OCI-LY3 (cell line): ENCODE results near the gene AREG.

Experiments used
- EZH2phosphoT487 ChIP-seq: fragments of 200-600 bp; shearing (Covaris generic); IDR thresholded peaks from 2 replicates; pipeline ENCODE4 v1.6.1; 2018; ENCODE audit warnings: antibody characterized with exemption, mixed run types, low read depth
- TF ChIP-seq, protein P1 (sequence below): fragments of 200-600, 300-600 bp; sonication (generic); IDR thresholded peaks from 2 replicates; pipeline ENCODE4 v1.5.1; 2014; ENCODE audit warnings: antibody characterized with exemption, low read length, low read depth

DNA sequence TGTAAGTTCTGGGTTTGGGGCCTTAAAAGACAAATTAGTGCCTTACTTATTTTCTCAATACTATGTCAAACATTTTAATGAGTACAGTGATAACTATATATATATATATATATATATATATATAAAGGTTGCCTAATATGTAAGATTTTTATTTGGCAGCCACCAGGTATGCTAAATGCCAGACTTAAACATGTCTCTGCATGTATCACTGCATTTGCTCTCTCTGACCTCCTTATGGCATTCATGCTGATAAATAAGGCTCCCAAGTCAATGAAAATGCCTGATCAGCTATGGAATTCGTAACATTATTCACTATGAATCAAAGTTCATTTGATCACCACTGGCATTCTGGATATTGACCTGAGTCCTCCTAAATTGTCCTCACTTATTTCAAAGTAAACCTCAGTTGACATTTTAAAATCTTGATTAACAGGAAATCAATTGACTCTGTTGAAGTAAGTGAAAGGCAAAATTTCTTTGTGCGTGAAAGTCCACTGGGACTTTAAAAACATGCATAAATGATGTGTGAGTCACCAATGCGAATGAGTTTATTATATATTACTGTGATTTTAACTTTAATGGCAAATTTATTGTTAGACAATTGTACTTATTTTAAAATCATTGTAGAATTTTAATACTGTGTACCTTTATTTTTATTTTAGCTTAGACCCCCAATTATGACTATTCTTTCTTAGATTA lies 29.2 kb upstream of the AREG start:
- TF ChIP-seq, protein P1, sequence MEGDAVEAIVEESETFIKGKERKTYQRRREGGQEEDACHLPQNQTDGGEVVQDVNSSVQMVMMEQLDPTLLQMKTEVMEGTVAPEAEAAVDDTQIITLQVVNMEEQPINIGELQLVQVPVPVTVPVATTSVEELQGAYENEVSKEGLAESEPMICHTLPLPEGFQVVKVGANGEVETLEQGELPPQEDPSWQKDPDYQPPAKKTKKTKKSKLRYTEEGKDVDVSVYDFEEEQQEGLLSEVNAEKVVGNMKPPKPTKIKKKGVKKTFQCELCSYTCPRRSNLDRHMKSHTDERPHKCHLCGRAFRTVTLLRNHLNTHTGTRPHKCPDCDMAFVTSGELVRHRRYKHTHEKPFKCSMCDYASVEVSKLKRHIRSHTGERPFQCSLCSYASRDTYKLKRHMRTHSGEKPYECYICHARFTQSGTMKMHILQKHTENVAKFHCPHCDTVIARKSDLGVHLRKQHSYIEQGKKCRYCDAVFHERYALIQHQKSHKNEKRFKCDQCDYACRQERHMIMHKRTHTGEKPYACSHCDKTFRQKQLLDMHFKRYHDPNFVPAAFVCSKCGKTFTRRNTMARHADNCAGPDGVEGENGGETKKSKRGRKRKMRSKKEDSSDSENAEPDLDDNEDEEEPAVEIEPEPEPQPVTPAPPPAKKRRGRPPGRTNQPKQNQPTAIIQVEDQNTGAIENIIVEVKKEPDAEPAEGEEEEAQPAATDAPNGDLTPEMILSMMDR = no peak
- no peak for TF ChIP-seq EZH2phosphoT487
